SU-DHL-6 (cell line): Measurements from ENCODE around the gene EIF4G1.

ENCODE experiments used
- H2AFZ ChIP-seq: fragments of 200-600 bp; sonication (generic); 2 replicates; pipeline ENCODE4 v1.6.1; 2014; ENCODE audit warnings: low read depth, mild to moderate bottlenecking, moderate library complexity, mixed read lengths, antibody characterized with exemption, low read length; ENCODE audit not compliant: severe bottlenecking
- H3F3A ChIP-seq: fragments of 200-600 bp; shearing (Covaris generic); 2 replicates; pipeline ENCODE4 v1.6.0; 2016; ENCODE audit warnings: antibody characterized with exemption, mild to moderate bottlenecking; ENCODE audit not compliant: insufficient read depth
- H3K27ac ChIP-seq: fragments of 200-600 bp; sonication (generic); 2 replicates; pipeline ENCODE4 v1.5.1; 2016; ENCODE audit warnings: low read depth, mild to moderate bottlenecking, low read length, moderate library complexity, mixed read lengths
- H3K27me3 ChIP-seq: fragments of 200-600 bp; sonication (generic), shearing (Covaris generic); 2 replicates; pipeline ENCODE4 v1.6.0; 2014; ENCODE audit warnings: mild to moderate bottlenecking, low read length
- H3K36me3 ChIP-seq: fragments of 200-600 bp; sonication (generic); 2 replicates; pipeline ENCODE4 v1.6.1; 2014; ENCODE audit warnings: mild to moderate bottlenecking, low read length, mixed read lengths
- H3K4me2 ChIP-seq: fragments of 300-600, 200-600 bp; shearing (Covaris generic), sonication (generic); 2 replicates; pipeline ENCODE4 v1.6.0; 2014; ENCODE audit warnings: low read length, low read depth, mild to moderate bottlenecking; ENCODE audit not compliant: poor library complexity, severe bottlenecking
- H3K4me3 ChIP-seq: fragments of 200-600 bp; sonication (generic); 2 replicates; pipeline ENCODE4 v1.5.1; 2014; ENCODE audit warnings: antibody characterized with exemption, low read length, mild to moderate bottlenecking, mixed read lengths; ENCODE audit not compliant: insufficient read depth, poor library complexity, severe bottlenecking
- H3K79me2 ChIP-seq: fragments of 200-600 bp; sonication (generic); 2 replicates; pipeline ENCODE4 v1.6.1; 2014; ENCODE audit warnings: mild to moderate bottlenecking, low read length, moderate library complexity; ENCODE audit not compliant: insufficient read depth
- H3K9ac ChIP-seq: fragments of 200-600 bp; sonication (generic); 2 replicates; pipeline ENCODE4 v1.7.0; 2014; ENCODE audit warnings: mild to moderate bottlenecking, low read length
- H3K9me2 ChIP-seq: fragments of 200-600 bp; sonication (generic); replicated peaks from 2 replicates; pipeline ENCODE4 v1.6.1; 2014; ENCODE audit warnings: low read length; ENCODE audit not compliant: insufficient read depth
- H3K9me3 ChIP-seq: fragments of 200-600 bp; sonication (generic); 2 replicates; pipeline ENCODE4 v1.6.1; 2014; ENCODE audit warnings: low read length, mixed read lengths; ENCODE audit not compliant: insufficient read depth
- H4K20me1 ChIP-seq: fragments of 200-600 bp; sonication (generic); 2 replicates; pipeline ENCODE4 v1.6.1; 2014; ENCODE audit warnings: low read depth, mild to moderate bottlenecking, antibody characterized with exemption, low read length, moderate library complexity, mixed read lengths
- CTCF ChIP-seq: fragments of 200-600 bp; sonication (generic); IDR thresholded peaks from one replicate; pipeline ENCODE4 v1.5.1; 2017; ENCODE audit warnings: antibody characterized with exemption, mild to moderate bottlenecking, low read length, moderate library complexity; ENCODE audit not compliant: insufficient read depth, poor library complexity, severe bottlenecking
- EZH2phosphoT487 ChIP-seq: fragments of 200-600 bp; sonication (generic), shearing (Covaris generic); conservative IDR thresholded peaks from 2 replicates; pipeline ENCODE4 v1.6.1; 2018; ENCODE audit warnings: mild to moderate bottlenecking, antibody characterized with exemption, low read length, moderate library complexity, mixed read lengths

The EIF4G1 gene

GRCh38 chr3:184344579-184345316 is 30.3 kb downstream of the EIF4G1 start:
- no peak overlapping the region for H3K4me2 ChIP-seq
- no peak for TF ChIP-seq CTCF
- TF ChIP-seq EZH2phosphoT487, result no peak
- H3K36me3 ChIP-seq, result no peaks in the 10 kb centered on the region
- H3K27me3 ChIP-seq, result no peaks in the 10 kb centered on the region
- H3K4me3 ChIP-seq, result no peak overlapping the region
- H3K79me2 ChIP-seq, result no peaks in the 10 kb centered on the region
- no peak overlapping the region for H3K27ac ChIP-seq
- no peaks in the 10 kb centered on the region for H3K9me2 ChIP-seq
- H3F3A ChIP-seq, result no peaks in the 10 kb centered on the region
- no peaks in the 10 kb centered on the region for H3K9me3 ChIP-seq
- no peak overlapping the region for H2AFZ ChIP-seq
- H3K9ac ChIP-seq, result no peak overlapping the region
- H4K20me1 ChIP-seq, result no peaks in the 10 kb centered on the region

- Histone ChIP-seq H3K27ac (no peak overlapping the region), H3F3A (no peaks in the 10 kb centered on the region), H3K9me3 (no peaks in the 10 kb centered on the region), H2AFZ (no peak overlapping the region), H3K79me2 (no peaks in the 10 kb centered on the region), H3K4me2 (no peak overlapping the region), H3K9me2 (no peaks in the 10 kb centered on the region), H3K4me3 (no peak overlapping the region), H3K36me3 (no peaks in the 10 kb centered on the region), H3K27me3 (no peaks in the 10 kb centered on the region), H4K20me1 (no peaks in the 10 kb centered on the region), H3K9ac (no peak overlapping the region)
- TF ChIP-seq CTCF (peak; percentile 24), EZH2phosphoT487 (no peak)
Observed at GRCh38 chr3:184345317-184346144, 31.1 kb downstream of the EIF4G1 start.

GRCh38 chr3:184346480-184347190 is 32.2 kb downstream of the EIF4G1 start:
- Histone ChIP-seq H3K27ac (no peak overlapping the region), H3K9me2 (no peaks in the 10 kb centered on the region), H3K4me3 (no peak overlapping the region), H3F3A (no peaks in the 10 kb centered on the region), H2AFZ (no peak overlapping the region), H3K36me3 (no peaks in the 10 kb centered on the region), H3K27me3 (no peaks in the 10 kb centered on the region), H3K79me2 (no peaks in the 10 kb centered on the region), H4K20me1 (no peaks in the 10 kb centered on the region), H3K4me2 (no peak overlapping the region), H3K9ac (no peak overlapping the region), H3K9me3 (no peaks in the 10 kb centered on the region)
- TF ChIP-seq EZH2phosphoT487 (no peak), CTCF (no peak)
